ENCODE measurements around the gene PRR7. TPM values are rescaled to one million over a fixed set of nuclear protein-coding genes. Genes with fewer than 3 reads are reported as not detected.

Gene PRR7
- total RNA-seq, 1 donor from 2014 or later = 5.8 TPM

- Histone ChIP-seq H3K36me3 (ENCODE audit: control insufficient read depth, insufficient read depth, low read length) (peaks cover 2% of the 10 kb centered on the region), H3K4me3 (ENCODE audit: low read depth, low read length) (no peak overlapping the region), H3K27me3 (ENCODE audit: control insufficient read depth, insufficient read depth, low read length) (no peaks in the 10 kb centered on the region)
- TF ChIP-seq CTCF (IDR thresholded peaks at IDR 0.05; ENCODE audit: insufficient read depth, low read length, poor library complexity, severe bottlenecking) = no peak
- no peak for DNase-seq (ENCODE audit: low read depth)
Observed at GRCh38 chr5:177478711-177479646, 32.4 kb downstream of the PRR7 start.

- no peak overlapping the region for H3K4me3 ChIP-seq (ENCODE audit: low read depth, low read length)
- TF ChIP-seq CTCF (IDR thresholded peaks at IDR 0.05; ENCODE audit: insufficient read depth, low read length, poor library complexity, severe bottlenecking) = no peak
- DNase-seq (ENCODE audit: low read depth) = no peak
- H3K27me3 ChIP-seq (ENCODE audit: control insufficient read depth, insufficient read depth, low read length) = no peaks in the 10 kb centered on the region
- H3K36me3 ChIP-seq (ENCODE audit: control insufficient read depth, insufficient read depth, low read length) = peaks cover 2% of the 10 kb centered on the region
Observed at GRCh38 chr5:177479774-177480173, 33.2 kb downstream of the PRR7 start.

- Histone ChIP-seq H3K36me3 (ENCODE audit: control insufficient read depth, insufficient read depth, low read length) (peaks cover 9% of the 10 kb centered on the region), H3K27me3 (ENCODE audit: control insufficient read depth, insufficient read depth, low read length) (no peaks in the 10 kb centered on the region), H3K4me3 (ENCODE audit: low read depth, low read length) (no peak overlapping the region)
- DNase-seq (ENCODE audit: low read depth) = no peak
- no peak for TF ChIP-seq CTCF (IDR thresholded peaks at IDR 0.05; ENCODE audit: insufficient read depth, low read length, poor library complexity, severe bottlenecking)
Observed at GRCh38 chr5:177482359-177482795, 35.8 kb downstream of the PRR7 start.

- H3K4me3 ChIP-seq (ENCODE audit: low read depth, low read length) = no peak overlapping the region
- H3K27me3 ChIP-seq (ENCODE audit: control insufficient read depth, insufficient read depth, low read length) = no peaks in the 10 kb centered on the region
- no peak for DNase-seq (ENCODE audit: low read depth)
- peaks cover 10% of the 10 kb centered on the region for H3K36me3 ChIP-seq (ENCODE audit: control insufficient read depth, insufficient read depth, low read length)
- no peak for TF ChIP-seq CTCF (IDR thresholded peaks at IDR 0.05; ENCODE audit: insufficient read depth, low read length, poor library complexity, severe bottlenecking)
Observed at GRCh38 chr5:177483042-177483441, 36.4 kb downstream of the PRR7 start.

GRCh38 chr5:177483994-177484901 lies 37.6 kb downstream of the PRR7 start:
- Histone ChIP-seq H3K27me3 (ENCODE audit: control insufficient read depth, insufficient read depth, low read length) (no peaks in the 10 kb centered on the region), H3K4me3 (ENCODE audit: low read depth, low read length) (no peak overlapping the region), H3K36me3 (ENCODE audit: control insufficient read depth, insufficient read depth, low read length) (peaks cover 16% of the 10 kb centered on the region)
- no peak for DNase-seq (ENCODE audit: low read depth)
- TF ChIP-seq CTCF (IDR thresholded peaks at IDR 0.05; ENCODE audit: insufficient read depth, low read length, poor library complexity, severe bottlenecking) = no peak
